Measurements from ENCODE around the gene VIPAS39.
A peak's percentile ranks its signal among the peaks of the same experiment; 100 is the strongest.
"Not testable (repeated sequence)": the region's sequence is repeated elsewhere in the genome, so short reads cannot be mapped to it uniquely, and the experiment has no call there.

VIPAS39 gene

GRCh38 chr14:77469539-77469938 lies 12.1 kb upstream of the VIPAS39 start:
- DNase-seq: no peak

- DNase-seq: no peak
Observed at GRCh38 chr14:77469067-77469505, 11.7 kb upstream of the VIPAS39 start.

- no peak for DNase-seq
Observed at GRCh38 chr14:77467801-77468200, 10.4 kb upstream of the VIPAS39 start.

GRCh38 chr14:77459072-77459723 lies 1.8 kb upstream of the VIPAS39 start:
- peak; percentile 42 for DNase-seq

GRCh38 chr14:77458249-77458950 lies 999 bp upstream of the VIPAS39 start:
- DNase-seq: peak; percentile 20

GRCh38 chr14:77457115-77457521 lies 283 bp downstream of the VIPAS39 start:
- DNase-seq: no peak

GRCh38 chr14:77455966-77456640 lies 1.3 kb downstream of the VIPAS39 start:
- DNase-seq: no peak

- DNase-seq: no peak
Observed at GRCh38 chr14:77442196-77442595, 15.2 kb downstream of the VIPAS39 start.

GRCh38 chr14:77439861-77440260 lies 17.5 kb downstream of the VIPAS39 start:
- no peak for DNase-seq

- no peak for DNase-seq
Observed at GRCh38 chr14:77438596-77438995, 18.8 kb downstream of the VIPAS39 start.

- DNase-seq: no peak
Observed at GRCh38 chr14:77436042-77436441, 21.4 kb downstream of the VIPAS39 start.

- no peak for DNase-seq
Observed at GRCh38 chr14:77426396-77426795, 31.0 kb downstream of the VIPAS39 start.

GRCh38 chr14:77424862-77425261 lies 32.5 kb downstream of the VIPAS39 start:
- no peak for DNase-seq

- no peak for DNase-seq
Observed at GRCh38 chr14:77423423-77423822, 34.0 kb downstream of the VIPAS39 start, which contains the start of gene NOXRED1. NOXRED1 (minus strand) TSS chr14:77423523; CDS start chr14:77422889, 634 bp downstream.

GRCh38 chr14:77421201-77421600 lies 36.2 kb downstream of the VIPAS39 start:
- DNase-seq: no peak

- no peak for DNase-seq
Observed at GRCh38 chr14:77416836-77417235, 40.6 kb downstream of the VIPAS39 start.

- DNase-seq: not testable (repeated sequence)
Observed at GRCh38 chr14:77416098-77416497, 41.3 kb downstream of the VIPAS39 start.

GRCh38 chr14:77415403-77416030 lies 41.9 kb downstream of the VIPAS39 start:
- DNase-seq: not testable (repeated sequence)

GRCh38 chr14:77409131-77409533 lies 48.3 kb downstream of the VIPAS39 start:
- DNase-seq: peak; percentile 3

GRCh38 chr14:77407158-77407557 lies 50.2 kb downstream of the VIPAS39 start:
- no peak for DNase-seq

- no peak for DNase-seq
Observed at GRCh38 chr14:77406718-77407117, 50.7 kb downstream of the VIPAS39 start.

- no peak for DNase-seq
Observed at GRCh38 chr14:77406086-77406485, 51.3 kb downstream of the VIPAS39 start.

GRCh38 chr14:77403768-77404167 lies 53.6 kb downstream of the VIPAS39 start:
- DNase-seq: no peak

All from NCI-H1436 (cell line).